WTC11 (cell line): ENCODE results near the gene MKS1. TPM values are rescaled to one million over a fixed set of nuclear protein-coding genes. Genes with fewer than 3 reads are reported as not detected.

Experiments used
- ATF1 ChIP-seq: sonication (generic); formaldehyde crosslinking; IDR thresholded peaks from 2 replicates; pipeline ENCODE4 v1.8.1; 2023; ENCODE audit warnings: mild to moderate bottlenecking, moderate library complexity, missing genetic modification reagents
- CREB1 ChIP-seq: sonication (generic); formaldehyde crosslinking; IDR thresholded peaks from 2 replicates; pipeline ENCODE4 v1.8.0; 2023; ENCODE audit warnings: mild to moderate bottlenecking, missing genetic modification reagents
- CREM ChIP-seq: sonication (generic); formaldehyde crosslinking; IDR thresholded peaks from 2 replicates; pipeline ENCODE4 v1.8.1; 2022; ENCODE audit warnings: mild to moderate bottlenecking, missing genetic modification reagents, moderate library complexity
- ESRRA ChIP-seq: sonication (generic); formaldehyde crosslinking; IDR thresholded peaks from 2 replicates; pipeline ENCODE4 v1.8.1; 2022; ENCODE audit warnings: mild to moderate bottlenecking, missing genetic modification reagents, borderline replicate concordance
- FOXK1 ChIP-seq: sonication (generic); formaldehyde crosslinking; IDR thresholded peaks from 2 replicates; pipeline ENCODE4 v1.8.0; 2022; ENCODE audit warnings: mild to moderate bottlenecking, moderate library complexity, missing genetic modification reagents
- JUN ChIP-seq: sonication (generic); formaldehyde crosslinking; IDR thresholded peaks from 2 replicates; pipeline ENCODE4 v1.8.0; 2023; ENCODE audit warnings: mild to moderate bottlenecking, missing genetic modification reagents
- MXD4 ChIP-seq: fragments of 250-450 bp; sonication (Bioruptor Pico); IDR thresholded peaks from 2 replicates; pipeline ENCODE4 v1.8.0; 2021; ENCODE audit warnings: mild to moderate bottlenecking, moderate library complexity, borderline replicate concordance
- NFE2L1 ChIP-seq: sonication (generic); formaldehyde crosslinking; IDR thresholded peaks from 2 replicates; pipeline ENCODE4 v1.8.1; 2023; ENCODE audit warnings: missing genetic modification reagents
- SOX15 ChIP-seq: fragments of 250-450 bp; sonication (Bioruptor Pico); IDR thresholded peaks from 2 replicates; pipeline ENCODE4 v1.9.0; 2021; ENCODE audit warnings: mild to moderate bottlenecking
- ZNF317 ChIP-seq: sonication (generic); formaldehyde crosslinking; IDR thresholded peaks from 2 replicates; pipeline ENCODE4 v1.8.1; 2023; ENCODE audit warnings: low read depth, mild to moderate bottlenecking, moderate library complexity, missing genetic modification reagents, borderline replicate concordance
- total RNA-seq: library from RNA; stranded (reverse); gene quantifications from 3 replicates; pipeline ENCODE4 v1.2.3, GENCODE V29; 2021
- TF ChIP-seq, protein P1 (sequence below): sonication (generic); formaldehyde crosslinking; IDR thresholded peaks from 2 replicates; pipeline ENCODE4 v1.8.1; 2023; ENCODE audit warnings: mild to moderate bottlenecking, missing genetic modification reagents, moderate library complexity
- TF ChIP-seq, protein P2 (sequence below): fragments of 200-600 bp; IDR thresholded peaks from 2 replicates; pipeline ENCODE4 v1.8.0; 2022; ENCODE audit warnings: antibody characterized with exemption
- TF ChIP-seq, protein P3 (sequence below): sonication (generic); formaldehyde crosslinking; IDR thresholded peaks from 2 replicates; pipeline ENCODE4 v1.8.0; 2022; ENCODE audit warnings: mild to moderate bottlenecking, missing genetic modification reagents
- TF ChIP-seq, protein P4 (sequence below): sonication (generic); formaldehyde crosslinking; conservative IDR thresholded peaks from 2 replicates; pipeline ENCODE4 v1.8.1; 2023; ENCODE audit warnings: mild to moderate bottlenecking, low read depth, missing genetic modification reagents, moderate library complexity
- TF ChIP-seq, protein P5 (sequence below): sonication (generic); formaldehyde crosslinking; IDR thresholded peaks from 2 replicates; pipeline ENCODE4 v1.8.1; 2022; ENCODE audit warnings: missing genetic modification reagents, borderline replicate concordance
- TF ChIP-seq, protein P6 (sequence below): sonication (generic); formaldehyde crosslinking; IDR thresholded peaks from 2 replicates; pipeline ENCODE4 v1.8.0; 2023; ENCODE audit warnings: mild to moderate bottlenecking, missing genetic modification reagents
- TF ChIP-seq, protein P7 (sequence below): sonication (generic); formaldehyde crosslinking; IDR thresholded peaks from 2 replicates; pipeline ENCODE4 v1.8.1; 2023; ENCODE audit warnings: mild to moderate bottlenecking, missing genetic modification reagents, borderline replicate concordance
- TF ChIP-seq, protein P8 (sequence below): fragments of 250-450 bp; sonication (Bioruptor Pico); IDR thresholded peaks from 2 replicates; pipeline ENCODE4 v1.8.0; 2021; ENCODE audit warnings: mild to moderate bottlenecking
- TF ChIP-seq, protein P9 (sequence below): sonication (generic); formaldehyde crosslinking; IDR thresholded peaks from 2 replicates; pipeline ENCODE4 v1.8.1; 2022; ENCODE audit warnings: low read depth, missing genetic modification reagents, borderline replicate concordance

The MKS1 gene
- total RNA-seq, 1 experiment from 2014 or later: 24.2 TPM

DNA sequence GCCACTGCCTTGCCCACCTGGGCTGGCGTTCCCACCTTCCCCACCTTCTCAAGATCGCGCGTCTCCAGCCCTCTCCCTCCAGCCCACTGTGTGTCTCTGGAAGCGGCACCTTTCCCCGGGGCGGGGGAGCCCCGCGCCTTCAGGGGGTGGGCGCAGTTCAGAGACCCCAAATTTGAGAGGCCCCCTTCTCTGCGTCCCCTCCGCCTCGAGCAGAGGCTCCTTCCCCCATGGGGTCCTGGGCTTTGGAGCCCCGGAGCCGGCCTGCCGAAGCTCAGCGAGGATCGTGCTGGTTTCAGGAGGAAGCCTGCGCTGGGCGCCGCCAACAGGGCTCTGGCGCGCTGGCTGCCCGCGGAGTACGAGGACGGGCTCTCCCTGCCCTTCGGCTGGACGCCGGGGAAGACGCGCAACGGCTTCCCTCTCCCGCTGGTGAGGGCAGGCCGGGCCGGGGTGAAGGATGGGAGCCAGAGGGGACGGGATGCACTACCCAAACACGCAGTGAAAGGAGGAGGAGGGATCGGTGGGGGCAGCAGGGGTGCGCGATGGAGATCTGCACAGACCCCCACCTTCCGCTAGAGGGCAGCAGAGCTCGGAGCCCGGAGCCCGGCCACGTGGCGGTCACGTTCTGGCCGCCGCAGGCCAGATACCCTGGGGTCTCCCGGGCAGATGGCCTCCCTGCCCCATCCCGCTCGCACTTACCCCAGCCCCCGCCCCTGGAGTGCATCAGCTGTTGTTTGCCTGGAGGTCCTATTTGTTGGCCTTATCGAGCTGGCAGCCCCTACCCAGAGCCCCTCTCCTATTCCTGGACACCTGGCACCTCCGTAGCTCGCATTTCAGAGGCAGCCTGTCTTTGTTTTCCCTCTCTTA lies 30.4 kb upstream of the MKS1 start (continued):
- TF ChIP-seq CREB1: peak; percentile 98
- peak; percentile 97 for TF ChIP-seq FOXK1 (CRISPR knock-in tag)
- TF ChIP-seq NFE2L1 (CRISPR knock-in tag): peak; percentile 97
- peak; percentile 98 for TF ChIP-seq ESRRA (CRISPR knock-in tag)
- TF ChIP-seq, protein P1, sequence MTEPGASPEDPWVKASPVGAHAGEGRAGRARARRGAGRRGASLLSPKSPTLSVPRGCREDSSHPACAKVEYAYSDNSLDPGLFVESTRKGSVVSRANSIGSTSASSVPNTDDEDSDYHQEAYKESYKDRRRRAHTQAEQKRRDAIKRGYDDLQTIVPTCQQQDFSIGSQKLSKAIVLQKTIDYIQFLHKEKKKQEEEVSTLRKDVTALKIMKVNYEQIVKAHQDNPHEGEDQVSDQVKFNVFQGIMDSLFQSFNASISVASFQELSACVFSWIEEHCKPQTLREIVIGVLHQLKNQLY: peak; percentile 81; the same call in 1 of the 2 replicates
- TF ChIP-seq, protein P2, sequence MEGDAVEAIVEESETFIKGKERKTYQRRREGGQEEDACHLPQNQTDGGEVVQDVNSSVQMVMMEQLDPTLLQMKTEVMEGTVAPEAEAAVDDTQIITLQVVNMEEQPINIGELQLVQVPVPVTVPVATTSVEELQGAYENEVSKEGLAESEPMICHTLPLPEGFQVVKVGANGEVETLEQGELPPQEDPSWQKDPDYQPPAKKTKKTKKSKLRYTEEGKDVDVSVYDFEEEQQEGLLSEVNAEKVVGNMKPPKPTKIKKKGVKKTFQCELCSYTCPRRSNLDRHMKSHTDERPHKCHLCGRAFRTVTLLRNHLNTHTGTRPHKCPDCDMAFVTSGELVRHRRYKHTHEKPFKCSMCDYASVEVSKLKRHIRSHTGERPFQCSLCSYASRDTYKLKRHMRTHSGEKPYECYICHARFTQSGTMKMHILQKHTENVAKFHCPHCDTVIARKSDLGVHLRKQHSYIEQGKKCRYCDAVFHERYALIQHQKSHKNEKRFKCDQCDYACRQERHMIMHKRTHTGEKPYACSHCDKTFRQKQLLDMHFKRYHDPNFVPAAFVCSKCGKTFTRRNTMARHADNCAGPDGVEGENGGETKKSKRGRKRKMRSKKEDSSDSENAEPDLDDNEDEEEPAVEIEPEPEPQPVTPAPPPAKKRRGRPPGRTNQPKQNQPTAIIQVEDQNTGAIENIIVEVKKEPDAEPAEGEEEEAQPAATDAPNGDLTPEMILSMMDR: peak; percentile 98
- TF ChIP-seq, protein P3, sequence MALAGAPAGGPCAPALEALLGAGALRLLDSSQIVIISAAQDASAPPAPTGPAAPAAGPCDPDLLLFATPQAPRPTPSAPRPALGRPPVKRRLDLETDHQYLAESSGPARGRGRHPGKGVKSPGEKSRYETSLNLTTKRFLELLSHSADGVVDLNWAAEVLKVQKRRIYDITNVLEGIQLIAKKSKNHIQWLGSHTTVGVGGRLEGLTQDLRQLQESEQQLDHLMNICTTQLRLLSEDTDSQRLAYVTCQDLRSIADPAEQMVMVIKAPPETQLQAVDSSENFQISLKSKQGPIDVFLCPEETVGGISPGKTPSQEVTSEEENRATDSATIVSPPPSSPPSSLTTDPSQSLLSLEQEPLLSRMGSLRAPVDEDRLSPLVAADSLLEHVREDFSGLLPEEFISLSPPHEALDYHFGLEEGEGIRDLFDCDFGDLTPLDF (CRISPR knock-in tag): peak; percentile 98
- peak; percentile 97 for TF ChIP-seq ATF1 (CRISPR knock-in tag)
- TF ChIP-seq, protein P4, sequence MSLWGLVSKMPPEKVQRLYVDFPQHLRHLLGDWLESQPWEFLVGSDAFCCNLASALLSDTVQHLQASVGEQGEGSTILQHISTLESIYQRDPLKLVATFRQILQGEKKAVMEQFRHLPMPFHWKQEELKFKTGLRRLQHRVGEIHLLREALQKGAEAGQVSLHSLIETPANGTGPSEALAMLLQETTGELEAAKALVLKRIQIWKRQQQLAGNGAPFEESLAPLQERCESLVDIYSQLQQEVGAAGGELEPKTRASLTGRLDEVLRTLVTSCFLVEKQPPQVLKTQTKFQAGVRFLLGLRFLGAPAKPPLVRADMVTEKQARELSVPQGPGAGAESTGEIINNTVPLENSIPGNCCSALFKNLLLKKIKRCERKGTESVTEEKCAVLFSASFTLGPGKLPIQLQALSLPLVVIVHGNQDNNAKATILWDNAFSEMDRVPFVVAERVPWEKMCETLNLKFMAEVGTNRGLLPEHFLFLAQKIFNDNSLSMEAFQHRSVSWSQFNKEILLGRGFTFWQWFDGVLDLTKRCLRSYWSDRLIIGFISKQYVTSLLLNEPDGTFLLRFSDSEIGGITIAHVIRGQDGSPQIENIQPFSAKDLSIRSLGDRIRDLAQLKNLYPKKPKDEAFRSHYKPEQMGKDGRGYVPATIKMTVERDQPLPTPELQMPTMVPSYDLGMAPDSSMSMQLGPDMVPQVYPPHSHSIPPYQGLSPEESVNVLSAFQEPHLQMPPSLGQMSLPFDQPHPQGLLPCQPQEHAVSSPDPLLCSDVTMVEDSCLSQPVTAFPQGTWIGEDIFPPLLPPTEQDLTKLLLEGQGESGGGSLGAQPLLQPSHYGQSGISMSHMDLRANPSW (CRISPR knock-in tag): no peak; the same call in 1 of the 2 replicates
- TF ChIP-seq, protein P5, sequence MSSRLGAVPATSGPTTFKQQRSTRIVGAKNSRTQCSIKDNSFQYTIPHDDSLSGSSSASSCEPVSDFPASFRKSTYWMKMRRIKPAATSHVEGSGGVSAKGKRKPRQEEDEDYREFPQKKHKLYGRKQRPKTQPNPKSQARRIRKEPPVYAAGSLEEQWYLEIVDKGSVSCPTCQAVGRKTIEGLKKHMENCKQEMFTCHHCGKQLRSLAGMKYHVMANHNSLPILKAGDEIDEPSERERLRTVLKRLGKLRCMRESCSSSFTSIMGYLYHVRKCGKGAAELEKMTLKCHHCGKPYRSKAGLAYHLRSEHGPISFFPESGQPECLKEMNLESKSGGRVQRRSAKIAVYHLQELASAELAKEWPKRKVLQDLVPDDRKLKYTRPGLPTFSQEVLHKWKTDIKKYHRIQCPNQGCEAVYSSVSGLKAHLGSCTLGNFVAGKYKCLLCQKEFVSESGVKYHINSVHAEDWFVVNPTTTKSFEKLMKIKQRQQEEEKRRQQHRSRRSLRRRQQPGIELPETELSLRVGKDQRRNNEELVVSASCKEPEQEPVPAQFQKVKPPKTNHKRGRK (CRISPR knock-in tag): 0 out of 2 replicates have a peak, but pooled peaks have one; percentile 53
- TF ChIP-seq ZNF317 (CRISPR knock-in tag): peak; percentile 81
- TF ChIP-seq CREM (CRISPR knock-in tag): peak; percentile 90; the same call in 1 of the 2 replicates
- no peak for TF ChIP-seq MXD4
- TF ChIP-seq SOX15 (CRISPR knock-in tag): no peak
- TF ChIP-seq, protein P6, sequence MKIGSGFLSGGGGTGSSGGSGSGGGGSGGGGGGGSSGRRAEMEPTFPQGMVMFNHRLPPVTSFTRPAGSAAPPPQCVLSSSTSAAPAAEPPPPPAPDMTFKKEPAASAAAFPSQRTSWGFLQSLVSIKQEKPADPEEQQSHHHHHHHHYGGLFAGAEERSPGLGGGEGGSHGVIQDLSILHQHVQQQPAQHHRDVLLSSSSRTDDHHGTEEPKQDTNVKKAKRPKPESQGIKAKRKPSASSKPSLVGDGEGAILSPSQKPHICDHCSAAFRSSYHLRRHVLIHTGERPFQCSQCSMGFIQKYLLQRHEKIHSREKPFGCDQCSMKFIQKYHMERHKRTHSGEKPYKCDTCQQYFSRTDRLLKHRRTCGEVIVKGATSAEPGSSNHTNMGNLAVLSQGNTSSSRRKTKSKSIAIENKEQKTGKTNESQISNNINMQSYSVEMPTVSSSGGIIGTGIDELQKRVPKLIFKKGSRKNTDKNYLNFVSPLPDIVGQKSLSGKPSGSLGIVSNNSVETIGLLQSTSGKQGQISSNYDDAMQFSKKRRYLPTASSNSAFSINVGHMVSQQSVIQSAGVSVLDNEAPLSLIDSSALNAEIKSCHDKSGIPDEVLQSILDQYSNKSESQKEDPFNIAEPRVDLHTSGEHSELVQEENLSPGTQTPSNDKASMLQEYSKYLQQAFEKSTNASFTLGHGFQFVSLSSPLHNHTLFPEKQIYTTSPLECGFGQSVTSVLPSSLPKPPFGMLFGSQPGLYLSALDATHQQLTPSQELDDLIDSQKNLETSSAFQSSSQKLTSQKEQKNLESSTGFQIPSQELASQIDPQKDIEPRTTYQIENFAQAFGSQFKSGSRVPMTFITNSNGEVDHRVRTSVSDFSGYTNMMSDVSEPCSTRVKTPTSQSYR (CRISPR knock-in tag): peak; percentile 97
- TF ChIP-seq, protein P7, sequence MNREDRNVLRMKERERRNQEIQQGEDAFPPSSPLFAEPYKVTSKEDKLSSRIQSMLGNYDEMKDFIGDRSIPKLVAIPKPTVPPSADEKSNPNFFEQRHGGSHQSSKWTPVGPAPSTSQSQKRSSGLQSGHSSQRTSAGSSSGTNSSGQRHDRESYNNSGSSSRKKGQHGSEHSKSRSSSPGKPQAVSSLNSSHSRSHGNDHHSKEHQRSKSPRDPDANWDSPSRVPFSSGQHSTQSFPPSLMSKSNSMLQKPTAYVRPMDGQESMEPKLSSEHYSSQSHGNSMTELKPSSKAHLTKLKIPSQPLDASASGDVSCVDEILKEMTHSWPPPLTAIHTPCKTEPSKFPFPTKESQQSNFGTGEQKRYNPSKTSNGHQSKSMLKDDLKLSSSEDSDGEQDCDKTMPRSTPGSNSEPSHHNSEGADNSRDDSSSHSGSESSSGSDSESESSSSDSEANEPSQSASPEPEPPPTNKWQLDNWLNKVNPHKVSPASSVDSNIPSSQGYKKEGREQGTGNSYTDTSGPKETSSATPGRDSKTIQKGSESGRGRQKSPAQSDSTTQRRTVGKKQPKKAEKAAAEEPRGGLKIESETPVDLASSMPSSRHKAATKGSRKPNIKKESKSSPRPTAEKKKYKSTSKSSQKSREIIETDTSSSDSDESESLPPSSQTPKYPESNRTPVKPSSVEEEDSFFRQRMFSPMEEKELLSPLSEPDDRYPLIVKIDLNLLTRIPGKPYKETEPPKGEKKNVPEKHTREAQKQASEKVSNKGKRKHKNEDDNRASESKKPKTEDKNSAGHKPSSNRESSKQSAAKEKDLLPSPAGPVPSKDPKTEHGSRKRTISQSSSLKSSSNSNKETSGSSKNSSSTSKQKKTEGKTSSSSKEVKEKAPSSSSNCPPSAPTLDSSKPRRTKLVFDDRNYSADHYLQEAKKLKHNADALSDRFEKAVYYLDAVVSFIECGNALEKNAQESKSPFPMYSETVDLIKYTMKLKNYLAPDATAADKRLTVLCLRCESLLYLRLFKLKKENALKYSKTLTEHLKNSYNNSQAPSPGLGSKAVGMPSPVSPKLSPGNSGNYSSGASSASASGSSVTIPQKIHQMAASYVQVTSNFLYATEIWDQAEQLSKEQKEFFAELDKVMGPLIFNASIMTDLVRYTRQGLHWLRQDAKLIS (CRISPR knock-in tag): peak; percentile 96; the same call in 1 of the 2 replicates
- TF ChIP-seq JUN (CRISPR knock-in tag): peak; percentile 96
- TF ChIP-seq, protein P8, sequence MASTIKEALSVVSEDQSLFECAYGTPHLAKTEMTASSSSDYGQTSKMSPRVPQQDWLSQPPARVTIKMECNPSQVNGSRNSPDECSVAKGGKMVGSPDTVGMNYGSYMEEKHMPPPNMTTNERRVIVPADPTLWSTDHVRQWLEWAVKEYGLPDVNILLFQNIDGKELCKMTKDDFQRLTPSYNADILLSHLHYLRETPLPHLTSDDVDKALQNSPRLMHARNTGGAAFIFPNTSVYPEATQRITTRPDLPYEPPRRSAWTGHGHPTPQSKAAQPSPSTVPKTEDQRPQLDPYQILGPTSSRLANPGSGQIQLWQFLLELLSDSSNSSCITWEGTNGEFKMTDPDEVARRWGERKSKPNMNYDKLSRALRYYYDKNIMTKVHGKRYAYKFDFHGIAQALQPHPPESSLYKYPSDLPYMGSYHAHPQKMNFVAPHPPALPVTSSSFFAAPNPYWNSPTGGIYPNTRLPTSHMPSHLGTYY (CRISPR knock-in tag): no peak
- TF ChIP-seq, protein P9, sequence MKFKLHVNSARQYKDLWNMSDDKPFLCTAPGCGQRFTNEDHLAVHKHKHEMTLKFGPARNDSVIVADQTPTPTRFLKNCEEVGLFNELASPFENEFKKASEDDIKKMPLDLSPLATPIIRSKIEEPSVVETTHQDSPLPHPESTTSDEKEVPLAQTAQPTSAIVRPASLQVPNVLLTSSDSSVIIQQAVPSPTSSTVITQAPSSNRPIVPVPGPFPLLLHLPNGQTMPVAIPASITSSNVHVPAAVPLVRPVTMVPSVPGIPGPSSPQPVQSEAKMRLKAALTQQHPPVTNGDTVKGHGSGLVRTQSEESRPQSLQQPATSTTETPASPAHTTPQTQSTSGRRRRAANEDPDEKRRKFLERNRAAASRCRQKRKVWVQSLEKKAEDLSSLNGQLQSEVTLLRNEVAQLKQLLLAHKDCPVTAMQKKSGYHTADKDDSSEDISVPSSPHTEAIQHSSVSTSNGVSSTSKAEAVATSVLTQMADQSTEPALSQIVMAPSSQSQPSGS (CRISPR knock-in tag): peak; percentile 86
